ENCODE data around the gene BCL10. TPM values are rescaled to one million over a fixed set of nuclear protein-coding genes. Genes with fewer than 3 reads are reported as not detected.
A peak's percentile ranks its signal among the peaks of the same experiment; 100 is the strongest.

The BCL10 gene
- total RNA-seq, 1 experiment from 2014 or later, result 26.1 TPM

DNA sequence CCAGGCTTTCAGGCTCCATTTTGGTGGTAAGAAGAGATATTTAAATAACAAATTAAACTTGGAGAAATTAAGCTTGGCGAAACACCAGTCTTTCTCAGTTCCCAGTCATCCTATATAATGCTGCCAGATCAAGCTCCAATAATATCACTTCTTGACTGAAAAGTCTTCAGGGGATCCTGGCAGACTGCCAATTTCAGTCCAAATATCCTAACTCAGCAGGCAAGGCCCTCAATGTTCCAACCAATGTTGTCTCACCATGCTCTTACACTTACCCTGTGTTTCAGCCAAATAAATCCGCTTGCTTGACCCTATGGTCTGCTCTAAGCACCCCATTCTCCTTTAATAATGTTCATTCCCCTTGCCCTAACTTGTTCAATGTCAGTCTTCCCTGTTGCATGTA is 39.9 kb upstream of the BCL10 start:
- Histone ChIP-seq H4K8ac (replicated peaks; ENCODE audit: insufficient read length, low read depth, low read length) (no peak overlapping the region), H3K14ac (ENCODE audit: insufficient read depth, low read length) (no peak overlapping the region), H4K5ac (ENCODE audit: insufficient read length, low read depth, low read length) (no peak overlapping the region), H3K4me2 (ENCODE audit: insufficient read depth, insufficient read length, low read length) (no peak overlapping the region), H3K27ac (ENCODE audit: insufficient read length, low read depth, low read length) (no peak overlapping the region), H3K23ac (ENCODE audit: insufficient read length, low read depth, low read length) (no peak overlapping the region), H3K18ac (ENCODE audit: insufficient read length, low read depth, low read length) (no peak overlapping the region), H3K4ac (ENCODE audit: low read depth, low read length) (no peak overlapping the region), H2BK120ac (ENCODE audit: low read depth, low read length, poor library complexity, severe bottlenecking) (no peak overlapping the region), H2BK15ac (ENCODE audit: low read depth, low read length) (no peak overlapping the region), H4K20me1 (ENCODE audit: control insufficient read depth, insufficient read depth, insufficient read length) (no peaks in the 10 kb centered on the region), H3K9me3 (ENCODE audit: control insufficient read depth, low read depth, low read length) (no peaks in the 10 kb centered on the region), H2AFZ (ENCODE audit: low read length) (no peak overlapping the region), H2BK12ac (ENCODE audit: insufficient read length, low read depth, low read length) (no peak overlapping the region), H3K9ac (ENCODE audit: extremely low read depth, insufficient read length, low read length) (no peak overlapping the region), H3T11ph (ENCODE audit: low read length) (no peak overlapping the region), H2BK5ac (ENCODE audit: insufficient read length, low read length) (no peak overlapping the region), H3K4me1 (ENCODE audit: insufficient read depth, low read length) (no peaks in the 10 kb centered on the region; the same call in 1 of the 2 replicates), H3K79me1 (ENCODE audit: insufficient read depth, low read depth, low read length, poor library complexity, severe bottlenecking) (no peaks in the 10 kb centered on the region), H4K91ac (ENCODE audit: insufficient read length, low read depth, low read length) (no peak overlapping the region), H2BK20ac (ENCODE audit: low read depth, low read length, poor library complexity, severe bottlenecking) (no peak overlapping the region), H3K23me2 (ENCODE audit: insufficient read length, low read depth, low read length, poor library complexity, severe bottlenecking) (no peaks in the 10 kb centered on the region), H3K79me2 (ENCODE audit: insufficient read depth, low read length) (no peaks in the 10 kb centered on the region), H3K27me3 (ENCODE audit: insufficient read depth, low read length) (no peaks in the 10 kb centered on the region), H3K56ac (ENCODE audit: insufficient read length, low read depth, low read length) (no peak overlapping the region), H2AK5ac (ENCODE audit: insufficient read length, low read length) (no peak overlapping the region)
- Mint-ChIP-seq H3K9me3 (no peaks in the 10 kb centered on the region), H3K27ac (peak overlapping the region in 1 of 3 experiments; percentile 38; a peak in 2 of 7 replicates), H3K4me1 (peaks cover 4 to 7% of the 10 kb centered on the region in 2 experiments), H3K27me3 (ENCODE audit: low read depth) (no peaks in the 10 kb centered on the region), H3K4me3 (no peak overlapping the region), H3K36me3 (ENCODE audit: insufficient read depth in 1 of 3, low read depth in 3 of 3) (no peaks in the 10 kb centered on the region)
- DNase-seq, result no peak
- no CpG with 5 or more reads among the region's 2 CpGs for WGBS (ENCODE audit: extremely low coverage, insufficient read length, low lambda C conversion rate)
- TF ChIP-seq, protein P1, sequence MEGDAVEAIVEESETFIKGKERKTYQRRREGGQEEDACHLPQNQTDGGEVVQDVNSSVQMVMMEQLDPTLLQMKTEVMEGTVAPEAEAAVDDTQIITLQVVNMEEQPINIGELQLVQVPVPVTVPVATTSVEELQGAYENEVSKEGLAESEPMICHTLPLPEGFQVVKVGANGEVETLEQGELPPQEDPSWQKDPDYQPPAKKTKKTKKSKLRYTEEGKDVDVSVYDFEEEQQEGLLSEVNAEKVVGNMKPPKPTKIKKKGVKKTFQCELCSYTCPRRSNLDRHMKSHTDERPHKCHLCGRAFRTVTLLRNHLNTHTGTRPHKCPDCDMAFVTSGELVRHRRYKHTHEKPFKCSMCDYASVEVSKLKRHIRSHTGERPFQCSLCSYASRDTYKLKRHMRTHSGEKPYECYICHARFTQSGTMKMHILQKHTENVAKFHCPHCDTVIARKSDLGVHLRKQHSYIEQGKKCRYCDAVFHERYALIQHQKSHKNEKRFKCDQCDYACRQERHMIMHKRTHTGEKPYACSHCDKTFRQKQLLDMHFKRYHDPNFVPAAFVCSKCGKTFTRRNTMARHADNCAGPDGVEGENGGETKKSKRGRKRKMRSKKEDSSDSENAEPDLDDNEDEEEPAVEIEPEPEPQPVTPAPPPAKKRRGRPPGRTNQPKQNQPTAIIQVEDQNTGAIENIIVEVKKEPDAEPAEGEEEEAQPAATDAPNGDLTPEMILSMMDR (conservative IDR thresholded peaks at IDR 0.05), result no peak

All from H9 (cell line).